GM12801 (cell line): Measurements from ENCODE around the gene CDC40.

ENCODE experiments used
- TF ChIP-seq, protein P1 (sequence below): IDR thresholded peaks from one replicate; pipeline ENCODE4 v1.5.1; 2011; ENCODE audit warnings: control low read depth; ENCODE audit not compliant: insufficient read length; ENCODE audit errors: extremely low read depth

Gene CDC40

DNA sequence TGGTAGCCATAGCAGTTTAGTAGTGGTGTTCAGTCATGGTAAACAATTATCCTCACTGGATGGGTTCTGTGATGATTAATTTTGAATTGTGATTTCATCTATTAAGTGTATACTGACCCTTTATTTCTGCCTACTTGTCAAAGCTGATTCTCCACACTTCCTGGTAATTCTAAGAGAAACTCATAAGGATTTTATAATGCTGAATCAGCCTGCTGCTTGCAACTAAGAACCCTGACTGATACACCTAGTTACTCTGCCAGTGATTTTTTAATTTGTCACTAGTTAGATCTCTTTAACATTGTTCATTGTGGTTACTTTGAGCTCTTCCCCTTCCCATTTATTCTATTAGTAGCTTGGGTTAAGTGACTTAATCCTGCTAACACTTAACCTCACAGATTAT, 8.6 kb downstream of the CDC40 start:
- TF ChIP-seq, protein P1, sequence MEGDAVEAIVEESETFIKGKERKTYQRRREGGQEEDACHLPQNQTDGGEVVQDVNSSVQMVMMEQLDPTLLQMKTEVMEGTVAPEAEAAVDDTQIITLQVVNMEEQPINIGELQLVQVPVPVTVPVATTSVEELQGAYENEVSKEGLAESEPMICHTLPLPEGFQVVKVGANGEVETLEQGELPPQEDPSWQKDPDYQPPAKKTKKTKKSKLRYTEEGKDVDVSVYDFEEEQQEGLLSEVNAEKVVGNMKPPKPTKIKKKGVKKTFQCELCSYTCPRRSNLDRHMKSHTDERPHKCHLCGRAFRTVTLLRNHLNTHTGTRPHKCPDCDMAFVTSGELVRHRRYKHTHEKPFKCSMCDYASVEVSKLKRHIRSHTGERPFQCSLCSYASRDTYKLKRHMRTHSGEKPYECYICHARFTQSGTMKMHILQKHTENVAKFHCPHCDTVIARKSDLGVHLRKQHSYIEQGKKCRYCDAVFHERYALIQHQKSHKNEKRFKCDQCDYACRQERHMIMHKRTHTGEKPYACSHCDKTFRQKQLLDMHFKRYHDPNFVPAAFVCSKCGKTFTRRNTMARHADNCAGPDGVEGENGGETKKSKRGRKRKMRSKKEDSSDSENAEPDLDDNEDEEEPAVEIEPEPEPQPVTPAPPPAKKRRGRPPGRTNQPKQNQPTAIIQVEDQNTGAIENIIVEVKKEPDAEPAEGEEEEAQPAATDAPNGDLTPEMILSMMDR, result no peak

GRCh38 chr6:110190726-110191125, 10.5 kb downstream of the CDC40 start:
- TF ChIP-seq, protein P1, result no peak

DNA sequence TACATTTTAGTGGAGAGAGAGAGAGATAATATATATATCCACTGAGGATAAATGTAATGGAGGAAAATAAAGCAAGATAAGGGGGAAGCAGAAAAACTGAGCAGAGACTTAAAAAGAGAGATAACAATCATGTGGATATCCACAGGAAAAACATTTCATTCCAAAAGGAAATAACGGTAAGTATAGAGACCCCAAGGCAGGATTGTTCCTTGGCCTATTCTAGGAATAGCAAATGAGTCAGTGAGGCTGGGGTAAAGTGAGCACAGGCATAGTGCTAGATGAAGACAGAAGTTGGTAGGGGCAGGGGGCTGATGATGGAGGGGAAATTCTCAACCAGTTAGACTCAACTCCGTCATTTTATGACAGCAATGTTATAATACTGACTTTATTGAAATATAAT, 11.2 kb downstream of the CDC40 start:
- TF ChIP-seq, protein P1, result no peak

DNA sequence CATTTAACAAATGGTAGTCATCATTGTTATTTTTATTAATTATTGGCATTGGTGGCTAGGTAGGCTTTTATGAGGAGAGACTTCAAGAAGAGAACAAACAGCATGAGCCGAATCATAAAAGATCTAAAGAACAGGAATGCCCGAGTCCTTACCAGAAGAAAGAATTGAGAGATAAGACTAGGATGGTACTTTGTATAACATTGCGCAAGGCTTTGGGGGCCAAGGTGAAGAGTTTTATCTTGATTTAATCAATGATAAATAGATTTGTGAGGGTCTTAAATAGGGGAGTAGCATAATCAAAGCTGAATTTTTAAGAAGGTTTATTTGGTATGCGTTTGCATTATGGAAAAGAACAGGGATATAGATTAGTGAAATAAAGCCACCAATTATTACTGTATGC, 15.4 kb downstream of the CDC40 start:
- TF ChIP-seq, protein P1, result no peak

DNA sequence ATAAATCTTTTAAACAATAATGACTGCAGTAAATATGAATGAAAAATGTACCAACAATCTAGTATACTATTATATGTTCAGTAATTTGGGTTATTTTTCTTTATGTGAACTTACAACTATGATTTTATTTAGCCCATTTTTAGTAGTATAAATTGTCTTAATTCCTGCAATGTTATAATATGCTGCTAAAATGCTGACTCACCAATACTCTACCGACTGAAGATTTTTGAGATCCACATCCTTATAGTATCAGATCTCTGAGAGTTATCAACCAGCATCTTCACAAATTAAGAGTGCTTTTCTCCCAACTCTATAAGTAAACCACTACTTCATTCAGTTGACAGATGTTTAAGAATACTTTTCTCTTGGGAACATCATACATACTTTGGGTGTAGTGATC, 16.6 kb downstream of the CDC40 start:
- TF ChIP-seq, protein P1, result no peak

- TF ChIP-seq, protein P1, result no peak
Measured at GRCh38 chr6:110198561-110198960, 18.3 kb downstream of the CDC40 start.

GRCh38 chr6:110201151-110201884, 21.1 kb downstream of the CDC40 start:
- TF ChIP-seq, protein P1, result no peak
